HUES64 (cell line): ENCODE measurements around the gene PAPOLA.

Experiments
- H3K27ac ChIP-seq: 2 replicates; pipeline ENCODE4 v1.7.0; 2013; ENCODE audit warnings: low read depth, low read length, inconsistent platforms
- H3K27me3 ChIP-seq: 2 replicates; pipeline ENCODE4 v1.6.1; 2013; ENCODE audit warnings: mild to moderate bottlenecking, low read length; ENCODE audit not compliant: insufficient read depth
- H3K36me3 ChIP-seq: 2 replicates; pipeline ENCODE4 v1.6.1; 2013; ENCODE audit warnings: mild to moderate bottlenecking, low read length; ENCODE audit not compliant: insufficient read depth
- H3K4me1 ChIP-seq: 2 replicates; pipeline ENCODE4 v1.6.1; 2013; ENCODE audit warnings: mild to moderate bottlenecking, low read length, moderate library complexity; ENCODE audit not compliant: insufficient read depth
- H3K4me3 ChIP-seq: 2 replicates; pipeline ENCODE4 v1.5.1; 2013; ENCODE audit warnings: mild to moderate bottlenecking, low read length, moderate library complexity
- H3K9ac ChIP-seq: 2 replicates; pipeline ENCODE4 v1.6.1; 2013; ENCODE audit warnings: mild to moderate bottlenecking, low read depth, low read length
- H3K9me3 ChIP-seq: 2 replicates; pipeline ENCODE4 v1.6.1; 2013; ENCODE audit warnings: low read depth, low read length; ENCODE audit not compliant: insufficient read depth
- WGBS: fragments of 150-250, 120-280 bp; methylation state at CpG from one replicate; pipeline ENCODE4 v1.1.7; 2013; ENCODE audit warnings: missing lambda C conversion rate; 5-methylcytosine and 5-hydroxymethylcytosine counted together

Gene PAPOLA

DNA sequence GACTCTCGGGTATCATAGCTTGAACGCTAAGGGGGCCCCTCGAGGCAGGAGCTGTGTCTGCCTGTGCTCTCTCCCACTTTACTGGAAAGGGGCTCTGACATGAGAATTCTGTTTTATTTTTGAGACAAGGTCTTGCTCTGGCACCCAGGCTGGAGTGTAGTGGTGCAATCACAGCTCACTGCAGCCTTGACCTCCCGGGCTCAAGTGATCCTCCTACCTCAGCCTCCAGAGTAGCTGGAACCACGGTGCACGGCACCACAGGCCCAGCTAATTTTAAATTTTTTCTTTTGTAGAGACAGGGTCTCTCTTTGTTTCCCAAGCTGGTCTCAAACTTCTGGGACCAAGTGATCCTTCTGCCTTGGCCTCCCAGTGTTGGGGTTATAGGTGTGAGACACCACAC is 77.7 kb downstream of the PAPOLA start:
- Histone ChIP-seq H3K4me3 (no peak overlapping the region), H3K36me3 (no peaks in the 10 kb centered on the region), H3K4me1 (peaks cover 2% of the 10 kb centered on the region; the same call in 1 of the 2 replicates), H3K9me3 (no peaks in the 10 kb centered on the region), H3K9ac (no peak overlapping the region), H3K27ac (no peak overlapping the region), H3K27me3 (no peaks in the 10 kb centered on the region)
- WGBS = 97% methylated on average over 6 of the region's 6 CpGs

GRCh38 chr14:96580566-96580965 is 78.4 kb downstream of the PAPOLA start:
- Histone ChIP-seq H3K4me3 (no peak overlapping the region), H3K9ac (no peak overlapping the region), H3K9me3 (no peaks in the 10 kb centered on the region), H3K27ac (no peak overlapping the region), H3K27me3 (no peaks in the 10 kb centered on the region), H3K36me3 (no peaks in the 10 kb centered on the region), H3K4me1 (peaks cover 2% of the 10 kb centered on the region; the same call in 1 of the 2 replicates)
- WGBS = 83% methylated on average over 9 of the region's 9 CpGs

DNA sequence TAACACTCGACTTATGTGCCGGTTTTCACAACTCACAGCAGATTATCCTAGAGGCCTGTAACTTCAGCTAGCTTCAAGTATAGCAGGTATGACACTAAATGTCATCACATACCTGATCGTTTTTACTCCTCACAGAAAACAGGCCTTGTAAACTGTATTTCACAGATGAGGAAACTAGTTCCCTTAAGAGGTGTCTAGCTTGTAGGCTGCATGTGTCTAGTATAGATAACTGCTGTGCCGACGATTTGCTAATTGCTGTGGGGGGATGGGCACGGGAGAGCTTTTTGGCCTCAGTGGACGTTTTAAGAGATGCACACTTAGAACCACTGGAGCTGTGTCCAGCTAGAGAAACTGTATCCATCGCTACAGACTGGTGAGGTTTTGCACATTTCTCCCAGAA is 78.8 kb downstream of the PAPOLA start:
- no peaks in the 10 kb centered on the region for H3K36me3 ChIP-seq
- no peak overlapping the region for H3K4me3 ChIP-seq
- 90% methylated on average over 8 of the region's 8 CpGs for WGBS

GRCh38 chr14:96581902-96582301 is 79.7 kb downstream of the PAPOLA start:
- H3K4me1 ChIP-seq = peaks cover 2% of the 10 kb centered on the region; the same call in 1 of the 2 replicates
- 80% methylated on average over 7 of the region's 7 CpGs for WGBS
- no peak overlapping the region for H3K4me3 ChIP-seq
- H3K27ac ChIP-seq = no peak overlapping the region
- H3K27me3 ChIP-seq = no peaks in the 10 kb centered on the region
- no peaks in the 10 kb centered on the region for H3K9me3 ChIP-seq
- no peaks in the 10 kb centered on the region for H3K36me3 ChIP-seq
- H3K9ac ChIP-seq = no peak overlapping the region

More for the DNA sequence above, 78.8 kb downstream of the PAPOLA start:
- Histone ChIP-seq H3K9me3 (no peaks in the 10 kb centered on the region), H3K9ac (no peak overlapping the region), H3K27me3 (no peaks in the 10 kb centered on the region), H3K27ac (no peak overlapping the region), H3K4me1 (peaks cover 2% of the 10 kb centered on the region; the same call in 1 of the 2 replicates)

DNA sequence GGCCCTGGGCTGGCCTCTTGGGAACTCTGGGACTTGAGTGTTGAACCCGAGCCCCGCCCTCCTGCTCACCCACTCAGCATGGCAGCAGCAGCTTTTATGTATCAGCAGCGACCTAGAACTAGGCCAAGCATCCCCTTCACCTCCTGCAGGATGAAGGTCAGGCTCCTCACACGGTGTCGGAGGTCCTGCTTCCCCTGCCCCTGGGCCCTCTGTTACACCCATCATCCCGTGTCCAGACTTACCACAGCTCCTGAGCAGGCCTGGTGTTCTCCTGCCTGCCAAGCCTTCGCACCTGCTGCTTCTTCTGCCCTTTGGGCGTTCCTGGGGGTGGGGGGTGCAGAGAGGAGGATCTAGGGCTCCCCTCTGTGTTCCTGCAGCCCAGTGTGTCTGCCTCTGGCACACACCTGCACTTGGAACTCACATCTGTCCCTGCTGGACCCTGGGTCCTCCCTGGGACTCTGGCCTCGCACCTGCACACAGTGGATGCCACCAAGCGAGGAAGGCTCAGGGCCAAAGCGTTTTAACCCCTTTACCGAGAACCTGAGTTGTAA is 80.3 kb downstream of the PAPOLA start:
- H3K4me1 ChIP-seq = peaks cover 2% of the 10 kb centered on the region; the same call in 1 of the 2 replicates
- no peak overlapping the region for H3K9ac ChIP-seq

GRCh38 chr14:96582995-96583394 is 80.8 kb downstream of the PAPOLA start:
- Histone ChIP-seq H3K27ac (no peak overlapping the region), H3K4me1 (peaks cover 2% of the 10 kb centered on the region; the same call in 1 of the 2 replicates), H3K9ac (no peak overlapping the region), H3K27me3 (no peaks in the 10 kb centered on the region), H3K36me3 (no peaks in the 10 kb centered on the region), H3K4me3 (no peak overlapping the region), H3K9me3 (no peaks in the 10 kb centered on the region)
- whole genome bisulfite sequencing = 85% methylated on average over 2 of the region's 4 CpGs

More for the DNA sequence above, 80.3 kb downstream of the PAPOLA start:
- H3K27ac ChIP-seq = no peak overlapping the region
- no peak overlapping the region for H3K4me3 ChIP-seq
- 84% methylated on average over 12 of the region's 12 CpGs for WGBS
- H3K27me3 ChIP-seq = no peaks in the 10 kb centered on the region
- H3K36me3 ChIP-seq = no peaks in the 10 kb centered on the region
- no peaks in the 10 kb centered on the region for H3K9me3 ChIP-seq

GRCh38 chr14:96583569-96584041 is 81.4 kb downstream of the PAPOLA start:
- H3K9ac ChIP-seq = no peak overlapping the region
- H3K27me3 ChIP-seq = no peaks in the 10 kb centered on the region
- no peaks in the 10 kb centered on the region for H3K36me3 ChIP-seq
- 88% methylated on average over 10 of the region's 10 CpGs for WGBS
- H3K9me3 ChIP-seq = no peaks in the 10 kb centered on the region
- H3K4me1 ChIP-seq = peaks cover 2% of the 10 kb centered on the region; the same call in 1 of the 2 replicates
- no peak overlapping the region for H3K27ac ChIP-seq
- H3K4me3 ChIP-seq = no peak overlapping the region

DNA sequence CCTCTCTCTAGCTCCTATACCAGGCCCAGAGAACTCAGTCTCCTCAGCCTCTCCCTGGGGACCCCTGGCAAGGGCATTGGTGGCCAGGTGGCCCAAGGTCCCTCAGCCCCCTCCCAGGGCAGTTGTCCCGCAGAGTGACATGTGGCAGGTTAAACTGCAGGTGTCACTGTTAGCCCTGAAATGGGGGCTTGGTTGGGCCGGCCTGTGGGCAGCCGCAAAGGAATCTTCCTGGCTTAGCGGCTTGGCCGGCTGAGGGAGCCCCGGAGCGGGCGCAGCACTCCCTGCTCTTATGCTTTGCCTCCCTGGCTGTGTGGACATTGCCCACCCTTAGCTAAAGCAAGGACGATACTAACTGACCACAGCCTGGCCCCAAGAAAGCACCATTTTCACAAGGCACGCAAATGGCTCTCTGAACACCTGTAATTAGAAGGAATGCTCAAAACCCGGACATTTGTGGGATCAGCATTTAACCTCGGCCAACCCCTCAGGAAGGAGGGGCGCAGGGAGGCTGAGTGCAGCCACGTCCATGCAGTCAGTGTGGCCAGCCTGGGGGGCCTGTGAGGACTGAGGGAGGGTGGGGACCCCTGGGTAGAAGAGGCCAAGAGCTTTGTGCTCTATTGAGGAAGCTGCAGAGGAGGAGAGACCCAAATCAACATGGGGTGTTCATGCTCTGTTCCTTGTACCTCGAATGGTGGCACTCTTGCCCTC is 82.2 kb downstream of the PAPOLA start:
- Histone ChIP-seq H3K27ac (no peak overlapping the region), H3K4me3 (no peak overlapping the region), H3K9ac (no peak overlapping the region), H3K9me3 (no peaks in the 10 kb centered on the region), H3K36me3 (no peaks in the 10 kb centered on the region), H3K4me1 (peaks cover 2% of the 10 kb centered on the region; the same call in 1 of the 2 replicates), H3K27me3 (no peaks in the 10 kb centered on the region)
- 27% methylated on average over 15 of the region's 15 CpGs for WGBS

- WGBS = 74% methylated on average over 20 of the region's 20 CpGs
- no peaks in the 10 kb centered on the region for H3K27me3 ChIP-seq
- no peak overlapping the region for H3K27ac ChIP-seq
- peaks cover 2% of the 10 kb centered on the region; the same call in 1 of the 2 replicates for H3K4me1 ChIP-seq
- no peaks in the 10 kb centered on the region for H3K9me3 ChIP-seq
- no peaks in the 10 kb centered on the region for H3K36me3 ChIP-seq
- H3K4me3 ChIP-seq = no peak overlapping the region
- H3K9ac ChIP-seq = no peak overlapping the region
Measured at GRCh38 chr14:96584907-96585671, 82.9 kb downstream of the PAPOLA start.

DNA sequence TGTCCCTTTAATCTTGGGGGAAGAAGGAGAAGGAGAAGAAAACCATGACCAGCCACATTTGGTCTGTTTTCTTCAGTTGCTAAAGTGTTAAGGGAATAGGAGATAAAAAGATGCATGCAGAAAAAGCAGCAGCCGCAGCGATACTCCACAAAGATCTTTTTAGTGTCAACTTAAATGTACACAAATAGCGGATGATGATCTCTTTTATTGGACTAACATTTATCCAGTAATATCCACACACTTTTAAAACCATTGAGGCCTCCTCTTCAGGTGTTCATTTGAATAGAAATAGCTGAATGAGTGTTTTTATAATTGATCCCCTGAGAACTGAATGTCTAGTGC is 83.5 kb downstream of the PAPOLA start:
- Histone ChIP-seq H3K27ac (no peak overlapping the region), H3K27me3 (no peaks in the 10 kb centered on the region), H3K36me3 (no peaks in the 10 kb centered on the region), H3K9ac (no peak overlapping the region), H3K4me3 (no peak overlapping the region), H3K9me3 (no peaks in the 10 kb centered on the region), H3K4me1 (peaks cover 2% of the 10 kb centered on the region; the same call in 1 of the 2 replicates)
- 100% methylated on average over 3 of the region's 3 CpGs for WGBS

GRCh38 chr14:96586056-96586455 is 83.9 kb downstream of the PAPOLA start:
- 94% methylated on average over 11 of the region's 11 CpGs for WGBS
- peaks cover 2% of the 10 kb centered on the region; the same call in 1 of the 2 replicates for H3K4me1 ChIP-seq
- H3K9me3 ChIP-seq = no peaks in the 10 kb centered on the region
- no peak overlapping the region for H3K9ac ChIP-seq
- H3K4me3 ChIP-seq = no peak overlapping the region
- H3K27me3 ChIP-seq = no peaks in the 10 kb centered on the region; the same call in 1 of the 2 replicates
- no peaks in the 10 kb centered on the region for H3K36me3 ChIP-seq
- no peak overlapping the region for H3K27ac ChIP-seq
